NCI-H510A (cell line): ENCODE results near the gene MMP20.

Source experiments
- DNase-seq: peaks from one replicate; lab custom pipeline; 2025; lab: John Stamatoyannopoulos, UW

The MMP20 gene

GRCh38 chr11:102622258-102622657 is 2.9 kb downstream of the MMP20 start:
- no peak for DNase-seq

GRCh38 chr11:102620818-102621561 is 4.1 kb downstream of the MMP20 start:
- DNase-seq, result no peak

- no peak for DNase-seq
Measured at GRCh38 chr11:102620179-102620578, 5.0 kb downstream of the MMP20 start.

- DNase-seq, result no peak
Measured at GRCh38 chr11:102617466-102618008, 7.6 kb downstream of the MMP20 start.

GRCh38 chr11:102615894-102616432 is 9.2 kb downstream of the MMP20 start:
- DNase-seq, result no peak

GRCh38 chr11:102615077-102615893 is 9.8 kb downstream of the MMP20 start:
- DNase-seq, result no peak

- DNase-seq, result no peak
Measured at GRCh38 chr11:102614485-102614884, 10.6 kb downstream of the MMP20 start.

GRCh38 chr11:102614031-102614430 is 11.1 kb downstream of the MMP20 start:
- no peak for DNase-seq

GRCh38 chr11:102613450-102613849 is 11.7 kb downstream of the MMP20 start:
- DNase-seq, result no peak

GRCh38 chr11:102611291-102611690 is 13.8 kb downstream of the MMP20 start:
- DNase-seq, result no peak

GRCh38 chr11:102610200-102610599 is 14.9 kb downstream of the MMP20 start:
- no peak for DNase-seq

- DNase-seq, result no peak
Measured at GRCh38 chr11:102608699-102609098, 16.4 kb downstream of the MMP20 start.

GRCh38 chr11:102604875-102605274 is 20.3 kb downstream of the MMP20 start:
- DNase-seq, result no peak

- no peak for DNase-seq
Measured at GRCh38 chr11:102604011-102604410, 21.1 kb downstream of the MMP20 start.

- no peak for DNase-seq
Measured at GRCh38 chr11:102603576-102603975, 21.6 kb downstream of the MMP20 start.

- no peak for DNase-seq
Measured at GRCh38 chr11:102603091-102603490, 22.0 kb downstream of the MMP20 start.

- no peak for DNase-seq
Measured at GRCh38 chr11:102600666-102601065, 24.5 kb downstream of the MMP20 start.

- no peak for DNase-seq
Measured at GRCh38 chr11:102599642-102600261, 25.4 kb downstream of the MMP20 start.

GRCh38 chr11:102598272-102598671 is 26.9 kb downstream of the MMP20 start:
- DNase-seq, result no peak

- no peak for DNase-seq
Measured at GRCh38 chr11:102596578-102596977, 28.6 kb downstream of the MMP20 start.

- no peak for DNase-seq
Measured at GRCh38 chr11:102592634-102593581, 32.2 kb downstream of the MMP20 start.
